ENCODE data around the gene CDH19.

Gene CDH19, protein sequence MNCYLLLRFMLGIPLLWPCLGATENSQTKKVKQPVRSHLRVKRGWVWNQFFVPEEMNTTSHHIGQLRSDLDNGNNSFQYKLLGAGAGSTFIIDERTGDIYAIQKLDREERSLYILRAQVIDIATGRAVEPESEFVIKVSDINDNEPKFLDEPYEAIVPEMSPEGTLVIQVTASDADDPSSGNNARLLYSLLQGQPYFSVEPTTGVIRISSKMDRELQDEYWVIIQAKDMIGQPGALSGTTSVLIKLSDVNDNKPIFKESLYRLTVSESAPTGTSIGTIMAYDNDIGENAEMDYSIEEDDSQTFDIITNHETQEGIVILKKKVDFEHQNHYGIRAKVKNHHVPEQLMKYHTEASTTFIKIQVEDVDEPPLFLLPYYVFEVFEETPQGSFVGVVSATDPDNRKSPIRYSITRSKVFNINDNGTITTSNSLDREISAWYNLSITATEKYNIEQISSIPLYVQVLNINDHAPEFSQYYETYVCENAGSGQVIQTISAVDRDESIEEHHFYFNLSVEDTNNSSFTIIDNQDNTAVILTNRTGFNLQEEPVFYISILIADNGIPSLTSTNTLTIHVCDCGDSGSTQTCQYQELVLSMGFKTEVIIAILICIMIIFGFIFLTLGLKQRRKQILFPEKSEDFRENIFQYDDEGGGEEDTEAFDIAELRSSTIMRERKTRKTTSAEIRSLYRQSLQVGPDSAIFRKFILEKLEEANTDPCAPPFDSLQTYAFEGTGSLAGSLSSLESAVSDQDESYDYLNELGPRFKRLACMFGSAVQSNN

DNA sequence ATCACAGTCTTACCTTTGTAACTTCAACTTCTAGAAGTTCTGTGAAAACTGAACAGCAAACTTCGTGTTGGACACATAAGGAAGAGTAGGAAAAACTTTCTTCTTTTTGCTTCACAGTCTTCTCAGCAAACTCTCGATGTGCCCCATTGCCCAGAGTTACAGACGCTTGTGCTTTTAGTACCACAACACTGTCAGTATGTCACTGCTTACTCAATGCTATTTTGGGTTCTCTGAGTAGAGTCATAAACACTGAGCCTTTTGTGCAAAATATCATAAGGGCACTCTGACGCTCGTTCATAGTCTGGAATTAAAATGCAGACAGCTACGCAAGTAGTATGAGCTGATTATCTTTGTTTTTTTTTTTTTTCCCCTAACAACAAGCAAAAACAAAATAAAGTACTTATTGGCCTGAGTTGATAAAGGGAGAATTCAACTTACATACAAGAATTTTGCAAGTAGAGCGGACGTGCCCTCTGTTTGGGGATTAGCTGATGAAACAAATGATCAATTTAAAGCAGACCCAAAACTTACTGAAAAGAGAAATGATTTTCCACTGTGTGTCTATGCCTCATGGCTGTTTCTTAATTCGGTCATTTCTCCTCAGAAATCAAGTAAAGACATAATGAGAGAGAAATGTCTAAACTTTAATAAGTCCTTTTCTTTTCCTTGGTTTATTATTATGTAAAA is at the start of gene CDH19:
Gene CDH19, minus strand, starts transcription at position 150 of the 687 bp plus-strand sequence. CDS start 31,886 bp downstream, outside the sequence.
- TF ChIP-seq ZNF274 (IDR thresholded peaks at IDR 0.05; ENCODE audit: low read depth, low read length) = no peak
- H3K4me3 ChIP-seq (ENCODE audit: low read length) = no peak within 1 kb of the TSS

DNA sequence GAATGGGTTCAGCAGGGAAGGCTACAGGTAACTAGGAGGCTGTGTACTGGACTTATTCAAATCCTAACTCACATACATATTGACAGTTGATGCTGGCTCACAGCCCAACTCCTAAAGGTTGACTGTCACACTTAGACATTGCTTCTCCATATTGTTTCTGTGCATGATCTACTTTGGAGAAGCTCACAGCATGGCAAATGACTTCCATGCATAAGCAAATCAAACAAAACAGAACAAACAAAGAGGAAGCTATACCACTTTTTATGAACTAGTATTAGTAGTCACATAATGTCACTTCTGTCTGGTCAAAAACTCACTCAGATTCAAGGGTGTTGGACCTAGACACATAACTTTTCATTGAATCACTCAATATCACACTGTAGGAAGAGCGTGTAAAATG is 43.8 kb upstream of the CDH19 start:
- no peak for TF ChIP-seq ZNF274 (IDR thresholded peaks at IDR 0.05; ENCODE audit: low read depth, low read length)
- no peak overlapping the region for H3K4me3 ChIP-seq (ENCODE audit: low read length)

DNA sequence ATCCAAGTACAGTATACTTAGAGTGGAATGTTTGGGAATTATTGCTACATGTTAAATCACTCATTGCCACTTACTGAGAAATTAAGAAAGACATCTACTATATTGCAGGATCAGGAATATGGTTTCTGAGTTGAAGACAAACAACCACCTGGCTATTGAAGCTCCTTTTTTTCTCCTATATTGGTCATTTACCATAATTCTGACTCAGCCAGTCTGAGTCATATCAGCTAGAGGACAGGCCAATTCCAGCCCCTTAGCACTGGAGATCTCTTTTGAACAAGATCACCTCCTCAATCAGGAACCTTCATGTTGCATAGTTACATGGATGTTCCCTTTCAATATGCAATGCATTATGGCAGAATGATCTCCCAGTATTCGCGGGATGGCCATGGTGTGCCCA is 42.7 kb upstream of the CDH19 start:
- TF ChIP-seq ZNF274 (IDR thresholded peaks at IDR 0.05; ENCODE audit: low read depth, low read length) = no peak
- H3K4me3 ChIP-seq (ENCODE audit: low read length) = no peak overlapping the region

DNA sequence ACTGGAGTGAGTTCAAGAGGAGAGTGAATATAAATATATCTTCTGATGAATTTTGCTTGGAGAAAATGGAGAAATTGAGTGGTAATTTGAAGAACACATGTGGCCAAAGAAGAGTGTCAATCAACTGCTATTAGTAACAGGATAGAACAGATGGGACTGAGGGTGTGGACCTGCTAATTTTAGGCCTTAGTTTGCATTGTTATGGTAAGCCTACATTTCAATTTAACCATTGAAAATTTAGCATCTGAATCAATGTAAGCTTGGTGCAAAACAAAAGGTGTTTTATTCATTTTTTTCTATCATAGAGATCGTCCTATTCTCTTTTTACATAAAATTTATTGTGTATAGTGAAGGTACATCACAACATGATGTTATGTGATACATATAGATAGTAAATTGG is 42.1 kb upstream of the CDH19 start:
- H3K4me3 ChIP-seq (ENCODE audit: low read length) = no peak overlapping the region
- TF ChIP-seq ZNF274 (IDR thresholded peaks at IDR 0.05; ENCODE audit: low read depth, low read length) = no peak

DNA sequence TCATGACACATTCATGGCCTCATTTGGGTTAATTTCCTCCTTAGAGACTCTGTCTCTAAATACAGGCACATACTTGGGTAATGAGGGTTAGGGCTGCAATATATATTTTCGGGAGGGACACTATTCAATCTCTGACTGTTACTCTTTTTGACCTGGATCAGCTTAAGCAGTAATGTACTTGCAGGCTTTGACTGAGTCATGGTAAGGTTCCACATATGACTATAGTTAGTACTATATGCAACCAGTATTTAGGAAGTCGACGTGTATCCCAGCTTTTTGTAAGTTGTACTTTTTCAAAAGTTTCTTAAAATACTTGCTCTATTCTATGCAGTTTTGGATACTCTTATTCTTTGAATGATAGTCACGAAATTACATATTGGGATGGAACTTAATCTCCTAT is 37.2 kb upstream of the CDH19 start:
- TF ChIP-seq ZNF274 (IDR thresholded peaks at IDR 0.05; ENCODE audit: low read depth, low read length) = no peak
- H3K4me3 ChIP-seq (ENCODE audit: low read length) = no peak overlapping the region

DNA sequence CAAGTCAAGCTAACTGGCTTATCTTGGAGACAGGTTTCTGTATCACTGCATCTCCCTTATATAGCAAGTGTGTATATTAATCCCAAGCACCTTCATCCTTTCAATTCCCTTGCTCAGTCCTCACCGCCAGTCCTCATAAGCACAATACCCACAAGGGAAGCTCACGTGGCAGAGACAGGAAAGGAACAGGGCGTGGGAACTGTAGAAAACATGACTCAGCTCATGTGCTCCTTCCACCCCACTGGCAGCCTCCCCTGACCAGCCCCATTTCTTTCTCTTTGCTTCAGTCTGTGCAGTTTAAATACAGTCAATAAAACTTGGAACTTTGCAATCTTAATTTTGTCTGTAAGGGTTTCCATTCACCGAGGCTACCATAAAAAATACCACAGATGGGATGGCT is 36.5 kb upstream of the CDH19 start:
- no peak for TF ChIP-seq ZNF274 (IDR thresholded peaks at IDR 0.05; ENCODE audit: low read depth, low read length)
- H3K4me3 ChIP-seq (ENCODE audit: low read length) = no peak overlapping the region

DNA sequence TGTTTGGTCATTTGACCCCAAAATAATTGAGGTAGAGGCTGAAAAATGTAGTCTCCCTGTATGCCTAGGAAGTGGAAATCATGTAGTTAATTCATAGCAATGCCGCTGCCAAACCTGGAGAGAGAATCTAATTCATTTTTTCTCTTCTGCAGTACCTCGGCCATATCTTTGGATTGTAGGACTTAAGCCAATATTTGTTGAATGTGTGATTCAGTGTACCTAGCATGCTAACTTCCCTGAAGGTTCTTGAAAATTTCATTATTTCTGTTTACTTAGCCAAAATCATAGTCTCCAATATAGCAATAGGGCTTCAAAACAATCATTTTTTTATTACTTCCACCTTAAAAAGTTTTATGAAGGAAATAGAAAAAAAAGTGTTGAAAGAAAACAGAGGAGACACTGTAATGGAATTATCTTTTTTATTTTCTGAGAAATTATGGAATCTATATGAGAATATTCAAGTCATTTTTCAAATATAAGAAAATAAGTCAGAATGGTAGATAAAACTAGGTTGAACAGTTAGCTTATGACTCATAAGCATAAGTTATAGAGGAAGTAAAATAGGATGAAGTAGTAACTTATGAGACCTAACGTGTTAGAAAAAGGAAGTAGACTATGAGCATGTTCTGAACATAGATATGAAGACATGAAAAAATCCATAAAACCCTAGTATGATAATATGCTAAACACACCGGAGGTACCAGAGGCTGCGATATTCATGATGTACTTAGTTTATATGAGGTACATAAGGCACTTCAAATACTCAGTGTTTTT is 35.2 kb upstream of the CDH19 start:
- no peak for TF ChIP-seq ZNF274 (IDR thresholded peaks at IDR 0.05; ENCODE audit: low read depth, low read length)
- H3K4me3 ChIP-seq (ENCODE audit: low read length) = no peak overlapping the region

DNA sequence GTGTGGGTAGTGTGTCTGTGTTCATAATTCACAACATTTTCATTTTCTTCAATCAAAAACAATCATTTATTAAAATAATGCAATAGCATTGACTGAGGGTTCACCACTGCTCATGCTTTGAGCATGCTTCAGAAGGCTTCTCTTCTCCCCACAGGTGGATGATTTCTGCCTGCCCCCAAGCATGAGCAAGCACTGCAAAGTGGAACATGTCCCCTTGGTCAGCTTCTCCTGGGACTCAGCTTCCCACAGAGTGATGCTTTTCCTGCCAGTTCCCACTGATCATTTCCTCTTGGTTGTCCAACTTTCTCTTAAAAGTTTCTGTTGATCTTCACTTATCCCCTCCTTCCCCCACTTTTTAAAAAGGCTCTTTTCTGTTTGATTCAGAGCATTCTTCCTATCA is 31.5 kb upstream of the CDH19 start:
- no peak for TF ChIP-seq ZNF274 (IDR thresholded peaks at IDR 0.05; ENCODE audit: low read depth, low read length)
- no peak overlapping the region for H3K4me3 ChIP-seq (ENCODE audit: low read length)

DNA sequence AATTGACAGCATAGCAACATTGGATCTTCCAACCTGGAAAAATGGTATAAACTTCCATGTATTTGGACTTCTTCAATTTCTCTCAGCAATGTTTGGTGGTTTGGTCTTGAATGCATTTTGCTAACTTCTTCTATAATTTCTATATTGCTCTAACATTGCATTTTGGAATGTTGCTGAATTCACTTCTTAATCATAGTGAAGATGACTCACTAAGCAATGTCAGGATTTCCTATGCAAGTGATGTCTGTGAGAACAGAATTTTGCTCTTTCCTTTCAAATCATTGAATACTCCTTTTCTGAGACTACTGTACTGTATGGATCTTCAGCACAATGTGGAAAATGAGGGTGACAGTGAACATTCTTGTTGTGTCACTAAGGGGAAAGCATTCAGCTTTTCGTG is 28.9 kb upstream of the CDH19 start:
- no peak for TF ChIP-seq ZNF274 (IDR thresholded peaks at IDR 0.05; ENCODE audit: low read depth, low read length)
- no peak overlapping the region for H3K4me3 ChIP-seq (ENCODE audit: low read length)

DNA sequence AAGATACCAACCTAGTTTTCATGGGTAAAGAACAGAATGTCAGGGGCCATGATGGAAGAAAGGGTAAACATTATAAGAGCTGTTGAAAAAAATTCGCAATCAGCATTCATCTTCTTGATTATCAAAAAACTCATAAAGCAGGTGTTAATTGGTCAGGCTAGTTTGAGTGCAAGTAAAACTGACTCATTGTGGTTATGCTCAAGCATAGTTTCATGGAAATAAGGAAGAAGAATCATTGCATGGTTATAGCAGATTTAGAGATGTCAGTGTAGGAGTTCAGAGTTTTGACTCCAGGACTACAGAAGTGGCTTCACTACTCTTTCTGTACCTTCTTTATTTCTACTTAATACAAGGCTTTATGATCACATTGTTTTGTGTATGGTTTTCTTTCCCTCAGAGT is 26.9 kb upstream of the CDH19 start:
- no peak overlapping the region for H3K4me3 ChIP-seq (ENCODE audit: low read length)
- TF ChIP-seq ZNF274 (IDR thresholded peaks at IDR 0.05; ENCODE audit: low read depth, low read length) = no peak

DNA sequence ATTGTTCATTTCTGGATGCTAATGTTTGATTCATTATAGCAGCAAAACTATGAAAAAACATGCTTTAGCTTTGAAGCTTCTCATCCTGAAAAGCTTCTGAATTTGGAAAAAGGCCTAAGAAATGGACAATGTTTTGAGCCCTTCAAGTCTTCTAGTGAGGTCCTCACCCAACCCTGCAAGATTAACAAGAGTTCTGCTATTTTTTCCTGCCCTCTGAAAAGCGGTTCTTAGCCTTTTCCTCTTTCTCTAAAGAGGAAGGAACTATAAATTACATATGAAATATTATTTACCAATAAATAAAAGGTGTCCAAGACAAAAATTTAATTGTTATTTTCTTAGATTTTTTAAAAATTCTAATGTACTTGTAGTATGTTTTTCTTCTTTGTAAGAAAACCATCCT is 19.9 kb upstream of the CDH19 start:
- TF ChIP-seq ZNF274 (IDR thresholded peaks at IDR 0.05; ENCODE audit: low read depth, low read length) = no peak
- H3K4me3 ChIP-seq (ENCODE audit: low read length) = no peak overlapping the region

DNA sequence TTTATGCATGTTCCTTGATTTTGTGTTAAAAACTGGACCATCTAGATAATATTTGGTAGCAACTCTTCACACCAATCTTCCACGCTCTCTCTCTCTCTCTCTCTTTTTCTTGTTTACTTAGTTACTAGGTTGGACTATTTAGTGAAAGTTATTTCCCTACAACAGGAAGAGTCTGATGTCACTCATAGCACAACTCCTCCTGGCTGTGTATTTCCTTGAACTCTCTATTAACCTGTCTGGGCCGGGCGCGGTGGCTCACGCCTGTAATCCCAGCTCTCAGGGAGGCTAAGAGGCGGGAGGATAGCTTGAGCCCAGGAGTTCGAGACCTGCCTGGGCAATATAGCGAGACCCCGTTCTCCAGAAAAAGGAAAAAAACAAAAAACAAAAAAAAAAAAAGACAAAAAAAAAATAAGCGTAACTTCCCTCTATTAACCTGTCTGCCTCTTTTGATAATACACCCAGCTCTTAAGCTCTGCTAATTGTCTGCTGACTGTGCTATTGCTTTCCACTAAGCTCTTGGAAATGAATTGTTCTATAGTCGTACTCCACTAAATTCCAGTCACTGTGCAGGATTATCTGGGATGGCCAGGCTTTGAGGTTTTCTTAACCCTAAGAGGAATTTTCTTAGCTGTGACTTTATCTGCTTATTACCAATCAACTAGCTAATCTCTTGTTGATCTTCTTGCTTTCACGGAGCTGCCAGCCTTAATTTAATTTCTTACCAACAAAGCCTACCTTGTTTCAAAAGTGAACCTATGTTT is 18.1 kb upstream of the CDH19 start:
- H3K4me3 ChIP-seq (ENCODE audit: low read length) = no peak overlapping the region
- no peak for TF ChIP-seq ZNF274 (IDR thresholded peaks at IDR 0.05; ENCODE audit: low read depth, low read length)

DNA sequence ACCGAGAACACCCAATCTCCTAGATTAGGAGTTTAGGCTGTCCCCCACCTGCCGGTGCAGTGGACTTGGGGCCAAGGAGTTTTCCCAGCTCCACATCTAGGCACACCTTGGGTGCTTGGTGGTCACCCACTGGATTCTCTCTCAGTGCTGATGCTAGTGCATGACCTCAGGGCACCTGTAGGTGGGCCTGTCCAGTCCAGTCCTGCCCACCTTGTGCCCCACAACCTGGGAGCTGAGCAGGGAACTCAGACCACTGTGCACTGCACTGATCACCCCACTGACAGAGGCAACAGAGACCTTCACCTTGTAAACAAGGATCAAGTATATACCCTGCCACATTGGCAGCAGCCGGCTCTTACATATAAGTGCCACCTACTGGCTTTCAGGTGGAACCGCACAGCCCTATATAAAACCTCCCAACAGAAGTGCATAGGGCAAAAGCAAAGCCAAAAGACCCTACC is 12.7 kb upstream of the CDH19 start:
- no peak overlapping the region for H3K4me3 ChIP-seq (ENCODE audit: low read length)

More for the DNA sequence above, 12.7 kb upstream of the CDH19 start:
- no peak for TF ChIP-seq ZNF274 (IDR thresholded peaks at IDR 0.05; ENCODE audit: low read depth, low read length)
